HFFc6 (cell line): ENCODE data around the gene MBNL2. TPM values are rescaled to one million over a fixed set of nuclear protein-coding genes. Genes with fewer than 3 reads are reported as not detected.

Experiments used
- DNase-seq: peaks from one replicate; pipeline ENCODE4 v3.0.0-alpha.2; 2018
- H3K27ac Mint-ChIP-seq: 2 replicates; pipeline ENCODE4 v1.8.0; 2020; ENCODE audit warnings: mild to moderate bottlenecking, mixed read lengths
- H3K27me3 Mint-ChIP-seq: 2 replicates; pipeline ENCODE4 v1.8.0; 2021; ENCODE audit warnings: mild to moderate bottlenecking, moderate library complexity, mixed read lengths; ENCODE audit not compliant: insufficient read depth
- H3K36me3 Mint-ChIP-seq: 2 replicates; pipeline ENCODE4 v1.8.0; 2021; ENCODE audit warnings: low read depth, mixed read lengths
- H3K4me1 Mint-ChIP-seq: 2 replicates; pipeline ENCODE4 v1.8.0; 2020; ENCODE audit warnings: low read depth, mixed read lengths
- H3K4me3 Mint-ChIP-seq: 2 replicates; pipeline ENCODE4 v1.8.0; 2020; ENCODE audit warnings: mild to moderate bottlenecking, moderate library complexity, mixed read lengths
- H3K9me3 Mint-ChIP-seq: 2 replicates; pipeline ENCODE4 v1.8.0; 2020; ENCODE audit warnings: mild to moderate bottlenecking, mixed read lengths
- CTCF ChIP-seq: fragments of 200-600 bp; sonication (generic); IDR thresholded peaks from 2 replicates; pipeline ENCODE4 v1.5.0; 2021; ENCODE audit warnings: antibody characterized with exemption, mild to moderate bottlenecking
- total RNA-seq, 6 experiments: library from RNA; stranded (reverse); fragmentation: NEBNext Ultra II Directional; extraction: Animal tissue kit (Norgen Biotek cat#: 25700); gene quantifications; 2 replicates in 1 of 6; 3 replicates in 5 of 6; pipeline ENCODE4 v1.2.3, GENCODE V29; 2021

MBNL2 gene
- total RNA-seq, 6 experiments from 2014 or later = 78.5 to 138 (median 99.8) TPM

- TF ChIP-seq CTCF = peak; percentile 46
- Mint-ChIP-seq H3K27me3 (peaks cover 4% of the 10 kb centered on the region), H3K27ac (peak overlapping the region; percentile 62), H3K36me3 (peaks cover 43% of the 10 kb centered on the region), H3K4me3 (no peak overlapping the region), H3K4me1 (peaks cover 77% of the 10 kb centered on the region), H3K9me3 (no peaks in the 10 kb centered on the region)
- DNase-seq = no peak
Observed at GRCh38 chr13:97268772-97269171, 46.6 kb downstream of the MBNL2 start.

GRCh38 chr13:97269603-97270002, 47.5 kb downstream of the MBNL2 start:
- H3K9me3 Mint-ChIP-seq = no peaks in the 10 kb centered on the region
- H3K27ac Mint-ChIP-seq = no peak overlapping the region
- peaks cover 4% of the 10 kb centered on the region for H3K27me3 Mint-ChIP-seq
- peaks cover 40% of the 10 kb centered on the region for H3K36me3 Mint-ChIP-seq
- no peak overlapping the region for H3K4me3 Mint-ChIP-seq
- peaks cover 82% of the 10 kb centered on the region for H3K4me1 Mint-ChIP-seq
- DNase-seq = no peak
- TF ChIP-seq CTCF = no peak

- peaks cover 4% of the 10 kb centered on the region for H3K27me3 Mint-ChIP-seq
- peak overlapping the region; percentile 78 for H3K27ac Mint-ChIP-seq
- peak overlapping the region; percentile 72 for H3K4me3 Mint-ChIP-seq
- peaks cover 47% of the 10 kb centered on the region for H3K36me3 Mint-ChIP-seq
- no peaks in the 10 kb centered on the region for H3K9me3 Mint-ChIP-seq
- no peak for TF ChIP-seq CTCF
- DNase-seq = no peak
- H3K4me1 Mint-ChIP-seq = peaks cover 84% of the 10 kb centered on the region
Observed at GRCh38 chr13:97272526-97272925, 50.4 kb downstream of the MBNL2 start.

GRCh38 chr13:97273341-97273831, 51.3 kb downstream of the MBNL2 start:
- H3K4me1 Mint-ChIP-seq = peaks cover 87% of the 10 kb centered on the region
- TF ChIP-seq CTCF = no peak
- peak overlapping the region; percentile 78 for H3K27ac Mint-ChIP-seq
- H3K4me3 Mint-ChIP-seq = peak overlapping the region; percentile 72
- no peaks in the 10 kb centered on the region for H3K9me3 Mint-ChIP-seq
- peak; percentile 32 for DNase-seq
- peaks cover 4% of the 10 kb centered on the region for H3K27me3 Mint-ChIP-seq
- peaks cover 41% of the 10 kb centered on the region for H3K36me3 Mint-ChIP-seq

GRCh38 chr13:97274829-97275649, 52.9 kb downstream of the MBNL2 start:
- Mint-ChIP-seq H3K27ac (peak overlapping the region; percentile 78), H3K27me3 (no peaks in the 10 kb centered on the region; the same call in 1 of the 2 replicates), H3K9me3 (no peaks in the 10 kb centered on the region), H3K4me3 (peak overlapping the region; percentile 72), H3K36me3 (peaks cover 35% of the 10 kb centered on the region), H3K4me1 (peaks cover 92% of the 10 kb centered on the region)
- peak; percentile 89 for DNase-seq
- no peak for TF ChIP-seq CTCF
